Measurements from ENCODE around the gene GCN1. TPM values are rescaled to one million over a fixed set of nuclear protein-coding genes. Genes with fewer than 3 reads are reported as not detected.

The GCN1 gene
- polyA plus RNA-seq, 1 donor (not counting 4 experiments of a cell fraction or from before 2014, with no cell fraction given) = 34.1 TPM

- Histone ChIP-seq H3K9me3 (ENCODE audit: control insufficient read depth, low read depth, low read length) (no peaks in the 10 kb centered on the region), H3K36me3 (ENCODE audit: control insufficient read depth in 2 of 2, extremely low read depth in 1 of 2, insufficient read depth in 2 of 2, low read length in 2 of 2) (peaks cover 55 to 56% of the 10 kb centered on the region in 2 experiments), H3K4me2 (ENCODE audit: control insufficient read depth, extremely low read depth, insufficient read depth, low read depth, low read length) (no peak overlapping the region), H4K20me1 (ENCODE audit: control insufficient read depth, extremely low read depth, insufficient read depth, low read length) (peaks cover 2% of the 10 kb centered on the region), H3K9ac (ENCODE audit: control insufficient read depth, extremely low read depth, insufficient read depth, low read length) (no peak overlapping the region), H3K4me3 (ENCODE audit: control insufficient read depth in 2 of 3, extremely low read depth in 1 of 3, insufficient read depth in 2 of 3, low read depth in 1 of 3, low read length in 3 of 3) (no peak overlapping the region), H3K27ac (ENCODE audit: control insufficient read depth, insufficient read depth, low read length) (no peak overlapping the region), H3K27me3 (ENCODE audit: control insufficient read depth, extremely low read depth, insufficient read depth, low read length) (no peaks in the 10 kb centered on the region), H3K4me1 (ENCODE audit: control insufficient read depth, extremely low read depth, insufficient read depth, low read length) (peaks cover 13% of the 10 kb centered on the region), H3K79me2 (ENCODE audit: control insufficient read depth, insufficient read depth, low read length) (peaks cover 39% of the 10 kb centered on the region), H2AFZ (ENCODE audit: control insufficient read depth, low read length) (no peak overlapping the region), H3K9me1 (ENCODE audit: control insufficient read depth, extremely low read depth, insufficient read depth, low read length) (no peaks in the 10 kb centered on the region)
- DNase-seq (ENCODE audit: low read depth, low spot score) (no peak), FAIRE-seq (no peak)
- dilution Hi-C loops (cut with MboI; ENCODE audit: extremely low pct_ligation_motif_present, low sequenced_read_pairs) = no loop called here
- TF ChIP-seq CTCF (optimal IDR thresholded peaks at IDR 0.05 in 1 of 3, IDR thresholded peaks at IDR 0.05 in 1 of 3, conservative IDR thresholded peaks at IDR 0.05 in 1 of 3; ENCODE audit: extremely low read depth in 1 of 3, insufficient read depth in 2 of 3, low read length in 3 of 3) (no peak), EZH2 (IDR thresholded peaks at IDR 0.05; ENCODE audit: low read length) (no peak)
Observed at GRCh38 chr12:120215357-120215735, 20.8 kb upstream of the GCN1 start.

- H2AFZ ChIP-seq (ENCODE audit: control insufficient read depth, low read length) = no peak overlapping the region
- no peak overlapping the region for H3K9ac ChIP-seq (ENCODE audit: control insufficient read depth, extremely low read depth, insufficient read depth, low read length)
- no peaks in the 10 kb centered on the region for H3K27me3 ChIP-seq (ENCODE audit: control insufficient read depth, extremely low read depth, insufficient read depth, low read length)
- no peak overlapping the region for H3K4me3 ChIP-seq (ENCODE audit: control insufficient read depth in 2 of 3, extremely low read depth in 1 of 3, insufficient read depth in 2 of 3, low read depth in 1 of 3, low read length in 3 of 3)
- no peak for TF ChIP-seq EZH2 (IDR thresholded peaks at IDR 0.05; ENCODE audit: low read length)
- TF ChIP-seq CTCF (optimal IDR thresholded peaks at IDR 0.05 in 1 of 3, IDR thresholded peaks at IDR 0.05 in 1 of 3, conservative IDR thresholded peaks at IDR 0.05 in 1 of 3; ENCODE audit: extremely low read depth in 1 of 3, insufficient read depth in 2 of 3, low read length in 3 of 3) = no peak
- H3K27ac ChIP-seq (ENCODE audit: control insufficient read depth, insufficient read depth, low read length) = no peak overlapping the region
- no peak for DNase-seq (ENCODE audit: low read depth, low spot score)
- no peaks in the 10 kb centered on the region for H3K9me1 ChIP-seq (ENCODE audit: control insufficient read depth, extremely low read depth, insufficient read depth, low read length)
- no peaks in the 10 kb centered on the region for H3K9me3 ChIP-seq (ENCODE audit: control insufficient read depth, low read depth, low read length)
- peaks cover 18% of the 10 kb centered on the region for H3K4me1 ChIP-seq (ENCODE audit: control insufficient read depth, extremely low read depth, insufficient read depth, low read length)
- H3K36me3 ChIP-seq (ENCODE audit: control insufficient read depth in 2 of 2, extremely low read depth in 1 of 2, insufficient read depth in 2 of 2, low read length in 2 of 2) = peaks cover 50 to 58% of the 10 kb centered on the region in 2 experiments
- dilution Hi-C loops (cut with MboI; ENCODE audit: extremely low pct_ligation_motif_present, low sequenced_read_pairs) = no loop called here
- peaks cover 33% of the 10 kb centered on the region for H3K79me2 ChIP-seq (ENCODE audit: control insufficient read depth, insufficient read depth, low read length)
- FAIRE-seq = no peak
- H3K4me2 ChIP-seq (ENCODE audit: control insufficient read depth, extremely low read depth, insufficient read depth, low read depth, low read length) = no peak overlapping the region
- peaks cover 2% of the 10 kb centered on the region for H4K20me1 ChIP-seq (ENCODE audit: control insufficient read depth, extremely low read depth, insufficient read depth, low read length)
Observed at GRCh38 chr12:120214626-120215356, 20.3 kb upstream of the GCN1 start.
